Activated B cell treated with CpG ODN at 0.5 μM for 24 hours (primary cell): ENCODE data around the gene MBOAT1. TPM values are rescaled to one million over a fixed set of nuclear protein-coding genes. Genes with fewer than 3 reads are reported as not detected.

Experiments
- ATAC-seq: fragments of 200-7000 bp; cut with Tn5 transposase; one replicate; pipeline ENCODE4 v1.10.0; 2021; ENCODE audit warnings: low read depth, mild to moderate bottlenecking, moderate library complexity
- CTCF ChIA-PET: fragments of 350-600 bp; sonication (Branson Sonifier 250); formaldehyde crosslinking; loops from one replicate; lab custom pipeline; 2021; ENCODE audit warnings: antibody characterized with exemption; lab: Charles Lee
- POLR2A ChIA-PET: fragments of 350-600 bp; sonication (Branson Sonifier 250); formaldehyde crosslinking; loops from one replicate; lab custom pipeline; 2021; ENCODE audit warnings: antibody characterized with exemption; lab: Charles Lee
- DNase-seq: peaks from one replicate; pipeline ENCODE4 v3.0.0; 2022
- H3K27ac Mint-ChIP-seq: one replicate; pipeline ENCODE4 v1.8.0; 2020; ENCODE audit warnings: mixed read lengths
- H3K27me3 Mint-ChIP-seq: one replicate; pipeline ENCODE4 v1.8.0; 2021; ENCODE audit warnings: mixed read lengths
- H3K36me3 Mint-ChIP-seq: one replicate; pipeline ENCODE4 v1.8.0; 2021; ENCODE audit warnings: low read depth, mixed read lengths
- H3K4me1 Mint-ChIP-seq: one replicate; pipeline ENCODE4 v1.8.0; 2021; ENCODE audit warnings: mixed read lengths
- H3K4me3 Mint-ChIP-seq: one replicate; pipeline ENCODE4 v1.8.0; 2020; ENCODE audit warnings: mild to moderate bottlenecking, mixed read lengths
- H3K9me3 Mint-ChIP-seq: one replicate; pipeline ENCODE4 v1.8.0; 2020; ENCODE audit warnings: mixed read lengths
- CTCF ChIP-seq: fragments of 200-600 bp; IDR thresholded peaks from one replicate; pipeline ENCODE4 v1.8.0; 2022; ENCODE audit warnings: antibody characterized with exemption, mild to moderate bottlenecking
- intact Hi-C: fragments of 100-400 bp; cut with micrococcal nuclease; formaldehyde crosslinking; loops from one replicate; pipeline ENCODE4 v1.15.1; 2024
- total RNA-seq: library from RNA; stranded (reverse); gene quantifications from 2 replicates; pipeline ENCODE4 v1.2.3, GENCODE V29; 2022

Gene MBOAT1
- total RNA-seq, 1 donor from 2014 or later = 3.7 TPM

- ATAC-seq (no peak), DNase-seq (no peak)
- CTCF ChIA-PET = no interaction called here
- no peak overlapping the region for H3K4me3 Mint-ChIP-seq
- peaks cover 2% of the 10 kb centered on the region for H3K27me3 Mint-ChIP-seq
- no peaks in the 10 kb centered on the region for H3K4me1 Mint-ChIP-seq
- no peaks in the 10 kb centered on the region for H3K36me3 Mint-ChIP-seq
- no peaks in the 10 kb centered on the region for H3K9me3 Mint-ChIP-seq
- intact Hi-C loops = no loop called here
- POLR2A ChIA-PET = no interaction called here
- no peak for TF ChIP-seq CTCF
- no peak overlapping the region for H3K27ac Mint-ChIP-seq
Measured at GRCh38 chr6:20232188-20232587, 19.9 kb upstream of the MBOAT1 start.

- Mint-ChIP-seq H3K27ac (no peak overlapping the region), H3K9me3 (no peaks in the 10 kb centered on the region), H3K4me3 (no peak overlapping the region), H3K36me3 (no peaks in the 10 kb centered on the region), H3K27me3 (peaks cover 2% of the 10 kb centered on the region), H3K4me1 (no peaks in the 10 kb centered on the region)
- ChIA-PET POLR2A (no interaction called here), CTCF (no interaction called here)
- ATAC-seq (no peak), DNase-seq (no peak)
- intact Hi-C loops = no loop called here
- no peak for TF ChIP-seq CTCF
Measured at GRCh38 chr6:20230401-20231119, 18.3 kb upstream of the MBOAT1 start.

GRCh38 chr6:20229881-20230280, 17.6 kb upstream of the MBOAT1 start:
- CTCF ChIA-PET = no interaction called here
- intact Hi-C loops = no loop called here
- Mint-ChIP-seq H3K4me1 (no peaks in the 10 kb centered on the region), H3K27me3 (peaks cover 2% of the 10 kb centered on the region), H3K4me3 (no peak overlapping the region), H3K27ac (no peak overlapping the region), H3K9me3 (no peaks in the 10 kb centered on the region), H3K36me3 (no peaks in the 10 kb centered on the region)
- ATAC-seq (no peak), DNase-seq (no peak)
- POLR2A ChIA-PET = no interaction called here
- TF ChIP-seq CTCF = no peak

GRCh38 chr6:20227350-20227749, 15.1 kb upstream of the MBOAT1 start:
- Mint-ChIP-seq H3K27ac (no peak overlapping the region), H3K4me3 (no peak overlapping the region), H3K27me3 (peaks cover 6% of the 10 kb centered on the region), H3K9me3 (no peaks in the 10 kb centered on the region), H3K4me1 (no peaks in the 10 kb centered on the region), H3K36me3 (no peaks in the 10 kb centered on the region)
- no peak for ATAC-seq
- CTCF ChIA-PET = no interaction called here
- no peak for TF ChIP-seq CTCF
- POLR2A ChIA-PET = no interaction called here
- intact Hi-C loops = no loop called here
- no peak for DNase-seq

GRCh38 chr6:20223141-20223540, 10.9 kb upstream of the MBOAT1 start:
- intact Hi-C loops = no loop called here
- Mint-ChIP-seq H3K36me3 (no peaks in the 10 kb centered on the region), H3K27me3 (peaks cover 3% of the 10 kb centered on the region), H3K4me1 (no peaks in the 10 kb centered on the region), H3K4me3 (no peak overlapping the region), H3K9me3 (no peaks in the 10 kb centered on the region), H3K27ac (no peak overlapping the region)
- TF ChIP-seq CTCF = no peak
- ChIA-PET CTCF (no interaction called here), POLR2A (no interaction called here)
- no peak for DNase-seq
- no peak for ATAC-seq
